ENCODE data around the gene TBCA.

GRCh38 chr5:77663090-77663863 is 112.9 kb downstream of the TBCA start:
- TF ChIP-seq CTCF (IDR thresholded peaks at IDR 0.05) (no peak), POLR2AphosphoS5 (IDR thresholded peaks at IDR 0.05) (no peak), POLR2A (IDR thresholded peaks at IDR 0.05) (no peak), EP300 (IDR thresholded peaks at IDR 0.05) (no peak)
